Choroid plexus epithelial cell (primary cell): ENCODE results near the gene FAM72D.
"Not testable (repeated sequence)": the region's sequence is repeated elsewhere in the genome, so short reads cannot be mapped to it uniquely, and the experiment has no call there.

ENCODE experiments used
- DNase-seq: peaks from one replicate; pipeline ENCODE4 v3.0.0-alpha.2; 2010; ENCODE audit warnings: low read depth
- H3K4me3 ChIP-seq: 2 replicates; pipeline ENCODE4 v1.5.1; 2011; ENCODE audit warnings: low read depth, mild to moderate bottlenecking, control low read depth, low read length, moderate library complexity

FAM72D gene

DNA sequence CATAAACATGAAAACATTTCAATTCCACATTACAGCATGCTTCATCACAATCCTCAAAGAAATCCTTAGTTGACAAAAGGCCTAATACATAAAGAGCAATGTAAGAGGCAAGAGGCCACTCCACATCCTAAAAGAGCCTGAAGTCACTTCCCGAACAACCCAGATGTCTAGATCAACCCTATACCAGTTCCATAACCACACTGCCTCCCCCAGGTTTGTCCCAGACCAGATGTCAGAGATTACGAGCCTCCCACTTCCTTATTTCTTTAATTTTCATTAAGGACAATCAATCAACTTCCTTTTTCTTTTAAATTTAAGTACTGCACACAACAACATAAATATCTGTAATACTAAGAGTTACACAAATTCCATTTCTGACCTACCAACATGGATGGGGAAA, 16.0 kb upstream of the FAM72D start:
- DNase-seq, H3K4me3 ChIP-seq: not testable (repeated sequence)

DNA sequence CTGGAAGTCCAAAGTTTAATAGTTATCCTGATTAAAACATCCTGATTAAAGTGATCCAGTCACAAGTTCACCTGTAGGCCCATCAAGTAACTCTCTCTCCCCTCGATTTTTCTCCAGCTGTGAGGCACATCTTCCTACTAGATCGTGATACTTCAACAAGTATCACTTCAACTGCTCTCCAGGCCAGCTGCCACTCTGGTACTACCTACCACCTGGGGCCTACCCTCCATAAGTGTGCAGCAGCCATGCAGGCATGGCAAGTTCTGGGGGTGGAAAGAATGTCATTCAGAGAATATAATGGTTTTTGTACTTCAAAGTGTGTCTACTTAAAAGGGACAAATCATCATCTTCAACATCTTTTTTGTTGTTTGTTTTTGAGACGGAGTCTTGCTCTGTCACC, 15.6 kb upstream of the FAM72D start:
- not testable (repeated sequence) for H3K4me3 ChIP-seq, DNase-seq

DNA sequence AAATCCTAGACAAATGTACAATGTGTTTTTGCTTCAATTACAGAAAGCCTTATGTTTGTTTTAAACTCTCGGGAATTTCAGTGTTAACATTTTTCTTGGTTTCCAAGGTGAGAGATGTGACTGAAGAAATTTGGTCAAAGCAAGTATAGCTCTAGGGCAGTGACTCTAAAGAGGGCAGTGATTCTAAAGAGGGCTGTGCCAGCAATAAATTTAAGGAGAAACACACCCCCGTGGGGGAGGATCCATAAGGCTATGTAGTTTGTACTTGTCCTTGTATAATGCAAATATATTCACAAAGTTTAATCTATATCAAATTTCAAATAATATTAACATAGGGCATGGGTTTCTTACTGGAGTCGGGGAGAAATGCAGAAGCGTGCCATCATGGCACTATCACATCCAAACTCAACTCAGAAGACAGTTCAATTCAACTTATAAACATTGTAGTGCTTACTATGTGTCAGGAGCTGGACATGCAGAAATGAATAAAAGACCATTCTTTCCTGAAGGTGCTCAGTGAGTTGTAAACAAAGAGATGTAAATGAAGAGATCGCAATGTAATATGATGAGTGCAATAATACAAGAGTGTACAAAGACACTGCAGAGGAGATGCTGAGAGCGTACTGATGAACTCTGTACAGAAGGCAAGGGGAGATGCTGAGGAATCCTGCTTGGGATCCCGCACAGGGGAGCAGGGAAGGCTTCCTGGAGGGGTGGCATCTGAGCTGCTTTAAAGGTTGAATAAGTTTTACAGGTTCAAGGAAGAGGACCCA, 13.1 kb upstream of the FAM72D start:
- not testable (repeated sequence) for DNase-seq

DNA sequence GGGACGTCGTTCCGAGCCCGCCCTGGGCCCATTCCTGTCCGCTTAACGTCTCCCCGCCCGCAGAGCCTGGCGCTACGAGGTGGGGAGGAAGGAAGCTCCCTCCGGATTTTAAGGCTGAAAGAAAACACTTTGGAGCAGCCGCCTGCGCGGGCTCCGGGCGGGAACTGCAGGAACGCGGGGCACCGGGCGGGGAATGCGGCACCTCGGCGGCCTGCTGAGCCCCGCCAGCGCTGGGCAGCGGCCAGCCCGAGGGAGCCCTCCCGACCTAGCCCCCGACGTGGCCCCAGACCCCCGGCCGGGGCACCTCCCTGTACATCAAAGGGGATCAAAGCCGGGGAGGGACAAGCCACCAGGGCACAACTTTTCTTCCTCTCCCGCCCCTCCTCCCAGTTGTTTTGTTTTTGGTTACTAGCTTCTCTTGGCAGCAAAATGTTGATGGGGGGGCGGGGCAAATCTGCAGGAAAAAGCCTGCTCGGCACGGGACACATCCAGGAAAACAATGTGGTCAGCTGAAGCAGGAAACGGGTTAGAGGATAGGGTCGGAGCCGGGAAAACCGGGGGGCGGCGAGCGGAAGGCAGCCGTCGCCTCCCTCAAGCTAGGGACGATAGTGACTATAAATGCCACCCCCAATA, 2.1 kb upstream of the FAM72D start:
- peak overlapping the region; percentile 51 for H3K4me3 ChIP-seq
- DNase-seq, result peak; percentile 2

More for the DNA sequence above, 13.1 kb upstream of the FAM72D start:
- not testable (repeated sequence) for H3K4me3 ChIP-seq

DNA sequence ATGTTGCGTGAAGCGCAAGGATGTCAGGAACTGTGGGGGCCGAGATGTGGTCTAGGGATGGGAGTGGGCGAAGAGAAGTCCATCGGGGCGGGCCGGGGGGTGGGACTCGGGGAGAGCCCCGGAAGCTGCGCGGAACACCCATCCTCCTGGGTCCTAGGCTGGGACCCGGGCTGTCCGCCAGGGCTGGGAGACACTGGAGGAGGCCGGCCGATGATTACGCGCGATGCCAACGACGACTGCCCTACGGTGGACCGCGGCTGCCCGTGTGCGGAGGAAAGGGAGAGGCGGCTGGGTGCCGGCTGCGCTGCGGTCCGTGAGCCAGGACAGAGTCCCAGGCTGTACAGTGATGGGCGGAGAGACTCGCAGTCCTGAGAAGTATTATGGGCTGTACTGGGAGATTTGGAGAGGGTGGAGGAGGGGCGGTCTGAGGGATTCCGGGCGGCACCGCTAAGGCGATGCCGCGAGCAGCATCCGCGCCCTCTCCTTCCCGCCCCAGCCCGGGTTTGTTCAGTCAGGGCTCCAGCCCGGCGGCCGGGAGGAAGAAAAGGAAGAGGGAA, 1.0 kb upstream of the FAM72D start:
- not testable (repeated sequence) for DNase-seq
- H3K4me3 ChIP-seq, result peak overlapping the region; percentile 54

DNA sequence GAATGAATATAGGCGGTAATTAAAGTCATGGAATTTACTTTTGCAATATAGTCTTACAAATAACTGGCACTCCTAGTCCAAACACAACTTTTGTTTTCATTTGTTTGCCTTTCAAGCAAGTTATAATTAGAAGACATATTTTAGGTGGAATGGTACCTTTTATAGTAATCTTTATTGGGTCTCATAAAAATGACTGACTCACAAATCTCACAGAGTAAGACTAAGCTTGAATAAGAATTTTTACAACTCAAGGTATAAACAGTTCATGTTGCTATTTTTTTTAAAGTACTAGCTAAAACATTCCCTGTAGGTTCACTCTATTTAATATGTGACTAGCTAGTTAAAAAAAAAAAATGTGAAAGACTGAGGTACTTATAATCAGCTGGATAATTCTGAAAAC, 6.0 kb downstream of the FAM72D start:
- not testable (repeated sequence) for H3K4me3 ChIP-seq, DNase-seq

DNA sequence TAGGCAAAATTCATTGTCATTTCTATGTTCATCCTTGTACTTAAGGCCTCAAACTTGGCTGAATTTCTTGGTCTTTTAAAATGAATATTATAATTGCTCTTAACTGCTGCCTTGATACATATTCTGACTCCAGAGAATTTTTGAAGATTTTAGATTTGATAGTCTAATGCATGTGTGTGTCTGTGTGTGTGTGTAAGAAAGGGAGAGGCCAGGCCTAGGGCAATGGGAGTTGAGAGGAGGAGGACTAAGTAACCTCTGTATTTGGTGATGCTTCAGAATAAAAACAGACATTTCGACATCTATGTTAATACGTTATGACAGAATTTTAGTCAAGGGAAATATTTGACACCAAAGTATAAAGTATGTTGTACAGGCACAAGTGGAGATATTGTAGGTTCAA, 7.5 kb downstream of the FAM72D start:
- not testable (repeated sequence) for H3K4me3 ChIP-seq, DNase-seq

DNA sequence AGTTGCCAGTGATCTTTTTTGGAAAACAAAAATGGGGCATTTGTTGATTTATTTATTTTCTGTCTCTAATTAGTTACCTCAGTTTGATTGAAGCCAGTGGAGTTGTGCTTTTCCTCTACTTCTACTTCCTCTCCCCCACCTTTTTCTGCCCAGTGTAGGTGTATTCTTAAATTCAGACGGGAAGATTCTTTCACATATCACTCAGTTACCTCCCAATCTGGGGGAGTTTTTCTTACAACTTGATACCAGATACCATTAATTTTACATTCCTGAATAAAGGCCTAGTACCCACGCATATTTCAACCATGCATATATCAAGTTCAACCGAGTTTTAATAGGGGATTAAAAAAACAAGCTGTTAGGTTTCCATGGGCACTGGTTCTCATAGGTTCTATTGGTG, 15.9 kb downstream of the FAM72D start:
- not testable (repeated sequence) for H3K4me3 ChIP-seq, DNase-seq

DNA sequence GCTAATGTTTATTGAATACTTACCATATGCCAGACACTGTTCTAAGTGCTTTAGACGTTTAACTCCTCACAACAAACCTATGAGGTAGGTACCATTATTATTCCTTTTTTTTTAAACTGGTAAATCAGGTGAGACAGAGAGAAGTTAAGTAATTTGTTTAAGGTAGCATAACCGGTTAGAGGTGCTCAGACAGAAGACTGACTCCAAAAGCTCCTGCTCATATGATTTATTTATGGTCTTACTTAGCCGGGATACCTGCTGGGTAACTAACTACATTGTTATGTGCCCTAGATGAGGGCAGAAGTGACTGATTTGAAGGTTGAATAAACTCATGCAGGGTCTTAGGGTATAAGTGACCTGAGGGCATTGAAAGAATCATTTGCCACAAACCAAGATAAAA, 16.9 kb downstream of the FAM72D start:
- H3K4me3 ChIP-seq, DNase-seq: not testable (repeated sequence)

DNA sequence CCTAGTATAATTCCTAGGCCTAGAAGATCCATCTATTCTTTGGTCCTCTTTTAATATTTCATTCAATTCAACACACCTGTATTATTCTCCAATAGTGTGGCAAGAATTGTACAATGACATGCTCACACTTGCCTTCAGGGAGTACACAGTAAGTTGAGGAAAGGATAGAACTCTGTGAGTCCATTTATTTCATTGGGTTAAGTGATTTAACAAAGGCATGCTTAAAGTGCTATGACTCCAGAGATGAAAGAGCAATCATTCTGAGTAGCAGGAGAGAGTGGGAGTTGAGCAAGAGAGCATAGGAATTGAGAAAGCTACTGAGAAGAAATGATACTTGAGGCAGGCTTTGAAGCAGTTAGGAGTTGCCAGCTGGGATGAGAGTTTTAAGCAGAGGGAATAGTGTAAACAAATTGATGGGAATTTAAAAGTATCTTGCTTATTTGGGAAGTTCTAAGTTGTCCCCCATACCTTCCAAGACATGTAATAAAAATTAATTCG, 18.8 kb downstream of the FAM72D start:
- H3K4me3 ChIP-seq, DNase-seq: not testable (repeated sequence)

DNA sequence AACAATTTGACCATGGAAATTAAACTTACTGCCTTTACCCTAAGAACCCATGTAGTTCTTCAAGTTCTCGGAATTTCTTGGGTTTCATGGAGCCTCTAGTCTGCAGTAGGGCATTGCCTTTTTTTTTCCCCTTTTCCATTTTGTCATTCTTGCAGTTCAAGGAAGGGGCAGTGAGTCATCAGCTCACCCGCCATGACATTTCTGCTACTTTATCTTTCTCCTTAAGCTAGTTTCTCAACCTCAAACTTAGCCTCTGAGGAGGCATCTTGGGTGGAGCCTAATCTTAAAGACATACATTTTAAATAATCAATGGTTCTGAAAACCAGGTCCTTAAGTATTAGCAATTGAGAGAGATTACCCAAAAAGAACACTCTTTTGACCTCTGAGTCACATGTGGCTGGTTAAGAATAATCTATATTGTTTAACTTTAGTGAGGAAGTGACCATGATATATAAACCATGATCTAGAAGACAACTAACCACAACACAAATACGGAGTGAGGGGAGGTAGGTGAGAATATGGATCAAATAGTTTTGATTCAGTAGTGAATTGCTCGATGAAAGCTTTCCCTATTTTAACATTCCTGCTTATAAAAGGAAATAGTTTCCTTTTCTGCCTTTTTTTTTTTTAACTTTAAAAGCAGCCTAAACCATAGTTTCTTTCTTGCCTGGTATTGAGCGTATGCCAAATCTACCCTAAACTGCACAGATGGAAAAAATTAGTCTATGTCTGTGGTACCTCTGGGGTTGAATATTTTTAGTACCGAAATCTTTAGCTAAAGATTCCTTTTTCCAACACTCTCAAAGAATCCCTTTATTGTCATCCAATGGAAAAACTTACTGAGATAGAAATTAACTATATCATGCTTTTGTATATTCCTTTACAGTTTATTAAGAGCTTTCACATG, 20.1 kb downstream of the FAM72D start:
- not testable (repeated sequence) for DNase-seq, H3K4me3 ChIP-seq

DNA sequence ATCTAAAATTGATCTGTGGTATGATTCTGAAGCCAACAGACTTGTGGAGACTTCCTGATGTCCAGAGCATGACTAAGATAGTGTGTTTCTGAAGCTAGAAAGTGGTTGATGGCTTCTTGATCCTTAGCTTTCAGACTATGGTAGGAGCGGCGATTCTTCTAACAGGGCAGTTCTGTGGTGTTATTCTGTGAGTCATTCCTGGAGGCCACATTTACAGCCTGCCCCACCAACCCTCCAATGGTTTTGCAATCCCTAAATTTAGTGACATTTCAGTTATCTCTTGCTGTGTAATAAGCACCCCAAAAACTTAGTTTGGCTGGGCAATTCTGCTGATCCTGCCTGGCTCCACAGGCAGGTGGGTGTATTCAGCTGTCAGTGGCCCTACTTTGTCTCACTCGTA, 24.1 kb downstream of the FAM72D start:
- not testable (repeated sequence) for H3K4me3 ChIP-seq, DNase-seq

DNA sequence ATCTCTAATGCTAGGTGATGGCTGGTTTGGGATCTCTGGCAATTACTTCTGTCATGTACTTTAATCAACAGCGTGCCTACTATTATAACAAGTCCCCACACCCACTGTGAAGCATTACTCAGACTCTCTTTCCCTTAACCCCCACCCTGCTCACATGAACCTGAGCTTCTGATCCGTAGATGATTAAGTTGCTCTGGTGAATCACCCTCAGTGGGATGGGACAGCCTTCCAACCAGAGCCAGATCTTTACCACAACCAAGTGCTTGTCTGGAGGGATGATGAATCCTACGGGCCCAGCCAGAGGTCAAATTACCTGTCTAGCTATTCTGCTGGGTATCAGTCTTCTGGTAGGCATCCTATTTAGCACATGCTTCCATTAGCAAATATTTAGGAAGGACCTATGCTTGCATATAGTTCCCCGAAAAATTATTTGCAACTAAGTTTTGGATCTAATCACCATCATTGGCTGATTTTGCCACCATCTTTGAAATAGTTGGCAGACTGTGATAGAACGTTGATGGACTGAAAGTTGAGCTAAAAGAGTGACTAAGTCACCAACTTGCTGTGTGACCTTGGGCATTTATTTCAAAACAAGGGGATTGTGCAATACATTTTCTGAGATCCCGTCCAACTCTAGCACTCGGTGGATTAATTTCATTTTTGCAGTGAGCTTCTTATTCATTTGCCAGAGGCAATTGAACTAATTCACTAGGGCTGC, 26.7 kb downstream of the FAM72D start:
- DNase-seq, H3K4me3 ChIP-seq: not testable (repeated sequence)

DNA sequence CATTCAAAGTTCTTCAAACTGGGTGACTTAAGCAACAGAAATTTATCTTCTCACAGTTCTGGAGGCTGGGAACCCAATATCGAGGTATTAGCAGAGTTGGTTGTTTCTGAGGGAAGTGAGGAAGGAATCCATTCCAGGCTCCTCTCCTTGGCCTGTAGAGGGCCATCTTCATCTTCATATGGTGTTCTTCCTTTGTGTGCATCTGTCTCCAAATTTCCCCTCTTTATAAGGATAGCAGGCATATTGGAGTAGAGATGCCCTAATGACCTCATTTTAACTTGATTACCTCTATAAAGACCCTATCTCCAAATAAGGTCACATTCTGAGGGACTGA, 27.3 kb downstream of the FAM72D start:
- not testable (repeated sequence) for H3K4me3 ChIP-seq, DNase-seq

DNA sequence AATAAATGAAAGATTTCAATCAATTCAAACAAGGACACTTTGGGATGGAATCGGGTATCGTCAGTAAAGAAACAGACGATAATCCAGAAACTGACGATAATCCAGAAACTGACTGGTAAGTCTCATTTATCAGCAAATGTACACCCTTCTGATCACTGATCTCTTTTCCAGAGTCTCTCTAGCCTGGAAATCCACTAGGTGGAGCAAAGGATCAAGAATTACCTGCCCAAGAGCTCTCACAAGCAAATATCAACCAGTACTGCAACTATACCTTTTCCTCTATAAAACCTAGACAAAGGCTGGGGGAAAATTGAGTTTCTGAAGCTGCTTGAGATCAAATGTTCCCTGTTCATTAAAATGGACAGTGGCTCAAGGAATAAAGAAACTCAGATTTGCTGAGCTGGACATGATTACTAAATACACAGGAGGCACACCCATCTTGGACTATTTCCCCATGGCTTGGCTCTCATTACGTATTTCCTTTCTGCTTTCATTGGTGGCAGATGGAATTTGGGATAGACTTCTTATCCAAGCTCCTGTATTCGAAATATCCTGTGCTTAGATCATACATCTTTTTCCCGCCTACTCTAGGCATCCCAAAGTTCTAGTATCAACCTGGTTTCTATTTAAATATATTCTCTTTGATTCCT, 28.3 kb downstream of the FAM72D start:
- H3K4me3 ChIP-seq, DNase-seq: not testable (repeated sequence)

DNA sequence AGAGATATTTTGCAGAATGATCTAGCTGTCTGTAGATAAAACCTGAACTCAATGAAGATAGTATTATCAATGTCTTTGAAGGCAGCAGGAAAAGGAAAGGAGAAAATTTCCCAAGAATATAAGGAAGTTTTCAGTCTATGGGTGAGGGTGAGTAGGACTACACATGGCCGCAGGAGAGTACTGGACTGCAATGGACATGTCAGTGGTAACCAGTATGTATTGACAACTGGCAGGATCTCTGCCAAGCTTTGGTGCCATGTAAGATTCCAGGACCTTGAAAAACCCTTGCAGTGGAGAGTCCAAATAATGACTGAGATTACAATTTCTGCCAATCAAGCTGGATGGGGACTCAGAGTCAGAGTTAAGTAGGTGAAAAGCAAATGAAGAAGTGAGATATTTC, 29.3 kb downstream of the FAM72D start:
- not testable (repeated sequence) for DNase-seq, H3K4me3 ChIP-seq

DNA sequence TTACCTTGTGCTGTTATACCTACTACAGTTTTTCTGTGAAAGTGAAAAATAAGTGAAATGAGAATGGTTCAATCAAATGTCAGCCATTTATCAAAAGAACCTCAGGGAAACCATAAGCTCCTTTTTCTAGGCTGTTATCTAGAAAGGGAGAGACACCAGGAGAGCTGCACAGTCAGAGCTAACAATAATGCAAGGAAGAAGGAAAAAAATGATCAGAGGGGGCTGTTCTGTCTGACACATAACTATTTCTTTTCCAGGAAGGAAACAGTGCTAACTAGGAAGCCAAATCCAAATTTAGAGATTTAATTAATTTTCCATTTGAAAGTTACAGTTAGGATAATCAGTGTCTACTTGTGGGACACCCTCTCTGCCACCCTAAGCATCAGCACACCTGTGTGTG, 31.4 kb downstream of the FAM72D start:
- not testable (repeated sequence) for H3K4me3 ChIP-seq, DNase-seq
